KOPT-K1 (cell line): ENCODE results near the gene RPRD1B.

ENCODE experiments used
- H3K27ac ChIP-seq: fragments of 200-600 bp; sonication (generic); 2 replicates; pipeline ENCODE4 v1.5.1; 2016; ENCODE audit warnings: antibody characterized with exemption, mild to moderate bottlenecking, low read depth, low read length; ENCODE audit not compliant: poor library complexity, severe bottlenecking
- H3K36me3 ChIP-seq: fragments of 200-600 bp; sonication (generic); 2 replicates; pipeline ENCODE4 v1.5.1; 2017; ENCODE audit warnings: antibody characterized with exemption, mild to moderate bottlenecking, low read length, moderate library complexity; ENCODE audit not compliant: insufficient read depth
- H3K9me3 ChIP-seq: fragments of 200-600 bp; sonication (generic); 2 replicates; pipeline ENCODE4 v1.5.1; 2017; ENCODE audit warnings: antibody characterized with exemption, low read length, mild to moderate bottlenecking; ENCODE audit not compliant: insufficient read depth, poor library complexity, severe bottlenecking

Gene RPRD1B

DNA sequence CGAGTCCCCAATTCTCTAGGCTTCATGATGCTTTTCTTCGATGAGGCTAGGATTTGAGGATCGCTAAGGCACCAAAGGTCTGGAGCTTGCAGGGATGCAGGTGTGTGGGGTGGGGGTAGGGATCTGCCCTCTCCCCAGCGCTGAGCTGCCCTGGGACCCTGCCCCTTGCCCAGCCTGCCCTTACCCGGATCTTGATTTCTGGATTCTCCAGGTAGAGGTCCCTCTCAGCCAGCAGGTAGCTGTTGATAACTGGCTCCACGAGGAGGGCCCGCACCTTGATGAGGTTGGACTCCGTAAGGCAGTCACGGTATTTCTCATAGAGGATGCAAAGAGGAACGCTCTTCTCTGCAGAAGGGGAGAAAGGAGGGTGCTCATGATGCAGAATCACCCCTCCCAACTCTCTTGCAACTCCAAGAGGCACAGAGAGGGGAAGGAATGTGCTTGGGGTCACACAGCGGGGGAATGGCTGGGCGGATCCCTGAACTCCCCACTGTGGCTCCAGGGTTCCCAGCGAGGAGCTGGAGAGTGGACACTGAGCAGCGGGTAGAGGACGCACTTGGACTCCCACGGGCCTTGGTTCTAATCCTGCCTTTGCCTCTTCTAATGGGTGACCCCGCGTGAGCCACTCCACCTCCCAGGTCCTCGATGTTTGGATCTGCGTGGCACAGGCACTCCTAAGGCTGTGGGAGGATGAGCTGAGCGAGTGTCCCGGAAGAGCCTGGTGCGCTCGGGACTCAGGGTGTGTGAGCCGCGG is 98.8 kb downstream of the RPRD1B start:
- no peaks in the 10 kb centered on the region for H3K36me3 ChIP-seq

DNA sequence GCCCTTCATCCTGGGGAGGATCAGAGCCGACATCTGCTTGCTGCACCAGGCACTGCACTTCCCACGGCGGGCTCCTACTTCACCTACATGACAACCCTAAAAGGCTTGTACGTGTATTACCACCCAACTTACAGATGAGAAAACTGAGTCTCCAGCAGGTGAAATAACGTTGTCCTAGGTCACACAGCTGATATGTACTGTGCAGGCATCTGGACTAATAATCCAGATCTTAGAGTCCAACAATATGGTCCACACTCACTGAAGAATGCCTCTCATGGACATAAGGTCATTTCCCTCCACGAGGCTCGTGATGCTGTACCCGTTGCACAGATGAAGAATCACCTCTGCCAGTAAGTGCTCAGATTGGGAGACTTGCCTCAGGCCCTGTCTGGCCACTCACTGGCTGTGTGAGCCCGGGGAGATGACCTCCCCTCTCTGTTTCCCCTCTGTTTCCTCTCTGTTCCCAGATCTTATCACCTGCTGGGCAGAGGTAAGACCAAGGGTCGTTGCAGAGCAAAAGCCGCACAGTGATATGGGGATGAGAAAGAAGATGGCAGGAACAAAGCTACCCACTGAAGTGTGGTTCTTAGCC is 99.5 kb downstream of the RPRD1B start:
- H3K27ac ChIP-seq = no peak overlapping the region
- no peaks in the 10 kb centered on the region for H3K9me3 ChIP-seq
- H3K36me3 ChIP-seq = no peaks in the 10 kb centered on the region

More for the DNA sequence above, 98.8 kb downstream of the RPRD1B start:
- H3K9me3 ChIP-seq = no peaks in the 10 kb centered on the region
- H3K27ac ChIP-seq = no peak overlapping the region

GRCh38 chr20:38133680-38134426 is 100.3 kb downstream of the RPRD1B start:
- Histone ChIP-seq H3K36me3 (no peaks in the 10 kb centered on the region), H3K27ac (no peak overlapping the region), H3K9me3 (no peaks in the 10 kb centered on the region)

DNA sequence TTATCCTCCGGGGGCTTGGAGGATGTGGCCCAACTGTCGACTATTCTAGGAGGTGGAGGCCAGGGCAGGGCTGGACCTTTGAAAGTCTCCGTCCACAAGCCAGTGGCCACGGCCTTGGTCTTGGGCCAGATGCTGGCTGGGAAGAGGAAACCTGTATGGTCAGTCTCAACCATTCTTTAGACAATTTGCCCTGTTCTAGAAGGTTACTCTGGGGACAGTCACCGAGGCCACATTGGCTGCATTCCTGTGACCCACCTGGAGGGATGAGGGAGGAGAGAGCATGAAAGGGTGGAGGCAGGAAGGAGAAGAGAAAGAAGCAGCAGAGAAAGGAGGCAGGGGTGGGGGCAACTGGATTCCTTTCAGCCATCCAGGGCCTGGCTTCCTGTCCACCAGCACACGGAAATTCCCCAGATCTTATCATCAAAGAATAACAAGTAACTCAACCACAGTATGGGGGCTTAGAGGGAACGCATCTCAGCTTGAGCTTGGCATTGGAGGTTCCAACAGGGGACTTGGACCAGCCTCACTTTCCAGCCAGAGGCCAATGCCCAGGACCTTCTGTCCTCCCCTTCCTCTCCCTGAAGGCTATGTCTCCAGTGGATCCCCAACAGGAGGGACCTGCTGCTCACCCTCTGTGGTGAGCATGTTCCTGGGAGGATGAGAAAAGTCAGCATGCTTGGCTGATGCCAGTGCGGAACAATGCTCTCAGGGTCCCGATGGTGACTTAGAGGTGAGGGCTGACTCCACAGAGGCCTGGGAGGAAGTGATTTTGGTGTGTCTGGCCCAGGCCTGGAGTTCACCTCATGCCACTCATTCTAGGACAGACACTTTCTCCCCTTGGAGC is 101.1 kb downstream of the RPRD1B start:
- Histone ChIP-seq H3K9me3 (no peaks in the 10 kb centered on the region), H3K36me3 (no peaks in the 10 kb centered on the region), H3K27ac (no peak overlapping the region)

- H3K9me3 ChIP-seq = no peaks in the 10 kb centered on the region
- H3K36me3 ChIP-seq = no peaks in the 10 kb centered on the region
- H3K27ac ChIP-seq = no peak overlapping the region
These were observed 101.7 kb downstream of the RPRD1B start for GRCh38 chr20:38135271-38135650.

- H3K27ac ChIP-seq = no peak overlapping the region
- no peaks in the 10 kb centered on the region for H3K36me3 ChIP-seq
These were observed 102.3 kb downstream of the RPRD1B start for GRCh38 chr20:38135651-38136420.

DNA sequence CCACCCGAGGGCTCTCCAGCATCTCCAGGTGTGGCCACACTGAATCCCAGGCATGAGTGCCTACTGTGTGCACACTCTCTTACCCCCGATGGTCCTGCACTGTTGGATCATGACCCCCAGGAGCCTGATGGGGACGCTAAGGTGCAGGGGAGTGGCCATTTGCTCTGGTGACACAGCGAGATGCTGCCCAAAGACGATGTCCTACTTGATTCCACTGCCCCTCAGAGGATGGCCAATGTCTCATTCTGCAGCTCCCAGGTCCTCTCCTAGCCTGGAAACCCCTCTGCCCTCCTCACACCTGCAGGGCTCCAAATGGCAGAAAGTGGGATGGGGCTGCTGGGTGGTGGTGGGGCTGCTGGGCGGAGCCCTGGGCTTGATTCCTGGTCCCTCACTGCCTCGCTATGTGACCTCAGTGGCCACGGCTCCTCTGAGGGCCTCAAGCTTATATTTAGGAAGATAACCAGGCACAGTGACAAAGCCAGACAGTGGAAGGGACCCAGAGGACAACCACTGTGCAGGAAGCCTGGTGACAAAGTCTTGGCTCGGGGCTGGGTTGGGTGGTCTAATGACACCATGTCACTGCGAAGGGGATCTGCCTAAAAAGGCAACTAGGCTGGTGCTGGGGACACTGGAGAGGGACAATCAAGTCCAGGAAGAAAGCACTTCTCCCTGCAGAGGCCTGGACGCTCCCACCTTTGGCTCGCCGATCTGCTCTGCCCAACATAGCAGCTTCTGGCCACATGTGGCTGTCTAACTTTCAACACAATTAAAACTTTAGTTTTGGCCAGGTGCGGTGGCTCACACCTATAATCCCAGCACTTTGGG is 103.1 kb downstream of the RPRD1B start:
- H3K27ac ChIP-seq = no peak overlapping the region
- H3K9me3 ChIP-seq = no peaks in the 10 kb centered on the region
- no peaks in the 10 kb centered on the region for H3K36me3 ChIP-seq

More at GRCh38 chr20:38135651-38136420, 102.3 kb downstream of the RPRD1B start:
- no peaks in the 10 kb centered on the region for H3K9me3 ChIP-seq

DNA sequence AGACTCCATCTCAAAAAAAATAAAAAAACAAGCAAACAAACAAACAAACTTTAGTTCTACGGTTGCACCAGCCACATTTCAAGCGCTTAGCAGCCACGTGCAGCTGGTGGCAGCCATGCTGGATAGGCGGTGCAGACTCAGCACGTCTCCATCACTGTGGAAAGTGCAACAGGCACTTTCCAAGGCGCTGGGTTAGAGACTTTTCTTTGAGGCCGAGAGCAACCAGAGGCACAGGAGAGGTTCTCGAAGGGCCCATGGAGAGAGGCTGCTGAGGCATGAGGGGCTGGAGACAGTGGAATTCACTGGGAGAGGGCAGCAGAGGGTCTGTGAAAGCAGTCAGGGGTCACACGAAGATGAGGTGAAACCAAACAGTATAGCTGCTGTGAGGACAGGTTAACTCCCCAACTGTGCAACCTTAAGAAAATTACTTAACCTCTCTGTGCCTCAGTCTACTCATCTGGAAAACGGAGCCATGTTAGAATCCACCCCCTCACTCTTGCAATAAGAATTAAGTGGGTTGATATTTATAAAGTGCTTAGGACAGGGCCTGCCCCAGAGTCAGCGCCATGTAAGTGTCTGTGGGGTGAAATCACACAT is 104.0 kb downstream of the RPRD1B start:
- Histone ChIP-seq H3K9me3 (no peaks in the 10 kb centered on the region), H3K27ac (no peak overlapping the region), H3K36me3 (no peaks in the 10 kb centered on the region)

- H3K27ac ChIP-seq = no peak overlapping the region
- no peaks in the 10 kb centered on the region for H3K36me3 ChIP-seq
- H3K9me3 ChIP-seq = no peaks in the 10 kb centered on the region
These were observed 104.7 kb downstream of the RPRD1B start for GRCh38 chr20:38138086-38138778.

GRCh38 chr20:38139156-38139912 is 105.8 kb downstream of the RPRD1B start:
- Histone ChIP-seq H3K9me3 (no peaks in the 10 kb centered on the region), H3K36me3 (no peaks in the 10 kb centered on the region), H3K27ac (no peak overlapping the region)

- Histone ChIP-seq H3K9me3 (no peaks in the 10 kb centered on the region), H3K27ac (no peak overlapping the region), H3K36me3 (no peaks in the 10 kb centered on the region)
These were observed 106.6 kb downstream of the RPRD1B start for GRCh38 chr20:38139977-38140753.
